Globus pallidus (tissue), 1 donor: ENCODE results near the gene TEX35.
"Not testable (repeated sequence)": the region's sequence is repeated elsewhere in the genome, so short reads cannot be mapped to it uniquely, and the experiment has no call there.

ENCODE experiments used
- DNase-seq: peaks from one replicate; pipeline ENCODE4 v3.0.0-alpha.2; 2015; ENCODE audit warnings: low spot score

TEX35 gene

DNA sequence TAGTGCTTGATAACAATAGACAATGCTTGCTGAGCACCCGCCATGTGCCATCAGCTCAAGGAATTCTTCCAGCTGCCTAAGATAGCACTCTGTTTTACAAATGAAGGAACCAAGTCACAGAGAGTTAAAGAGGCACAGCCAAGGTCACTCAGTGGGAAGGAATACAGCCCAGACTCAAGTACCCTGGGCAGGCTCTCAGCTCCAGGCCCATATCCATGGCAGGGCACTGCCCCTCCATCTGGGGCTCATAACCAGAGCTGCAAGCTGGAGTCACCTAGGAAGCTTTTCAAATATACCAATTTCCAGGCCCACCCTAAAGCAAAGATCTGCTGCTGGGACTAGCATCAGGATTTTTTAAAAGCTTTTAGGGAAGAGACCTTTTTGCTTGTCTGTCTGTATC lies 17.8 kb upstream of the TEX35 start:
- no peak for DNase-seq

DNA sequence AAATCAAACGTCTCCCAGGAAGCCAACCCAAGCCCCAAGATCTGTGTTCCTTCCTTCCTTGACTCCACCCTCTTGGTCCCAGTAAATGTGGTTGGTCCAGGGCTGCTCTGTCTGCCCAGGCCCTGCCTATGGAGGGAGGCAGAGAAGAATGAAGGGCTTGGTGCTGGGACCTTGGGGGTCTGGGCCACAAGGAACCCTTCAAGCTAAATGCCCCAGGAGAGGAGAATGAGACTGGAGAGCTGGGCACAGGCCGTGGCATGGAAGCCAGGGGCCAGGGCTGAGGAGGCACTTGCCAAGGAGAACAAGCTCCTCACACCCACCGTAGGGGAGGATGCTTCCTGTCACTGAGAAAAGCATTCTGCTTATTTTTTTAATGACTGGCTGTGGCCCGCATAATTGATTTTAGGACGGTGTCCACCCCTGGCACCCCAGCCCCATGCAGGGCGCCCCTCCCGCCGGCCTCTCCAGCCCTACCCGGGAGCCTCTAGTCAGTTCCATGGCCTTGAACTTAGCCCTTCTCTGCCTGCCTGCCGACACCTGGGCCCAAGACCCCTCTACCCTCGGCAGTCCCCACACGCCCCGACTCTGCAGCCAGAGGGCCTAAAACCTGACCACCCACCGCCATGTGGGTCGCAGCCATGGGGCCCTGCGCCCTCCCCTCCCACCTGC lies 17.0 kb upstream of the TEX35 start:
- DNase-seq, result no peak

DNA sequence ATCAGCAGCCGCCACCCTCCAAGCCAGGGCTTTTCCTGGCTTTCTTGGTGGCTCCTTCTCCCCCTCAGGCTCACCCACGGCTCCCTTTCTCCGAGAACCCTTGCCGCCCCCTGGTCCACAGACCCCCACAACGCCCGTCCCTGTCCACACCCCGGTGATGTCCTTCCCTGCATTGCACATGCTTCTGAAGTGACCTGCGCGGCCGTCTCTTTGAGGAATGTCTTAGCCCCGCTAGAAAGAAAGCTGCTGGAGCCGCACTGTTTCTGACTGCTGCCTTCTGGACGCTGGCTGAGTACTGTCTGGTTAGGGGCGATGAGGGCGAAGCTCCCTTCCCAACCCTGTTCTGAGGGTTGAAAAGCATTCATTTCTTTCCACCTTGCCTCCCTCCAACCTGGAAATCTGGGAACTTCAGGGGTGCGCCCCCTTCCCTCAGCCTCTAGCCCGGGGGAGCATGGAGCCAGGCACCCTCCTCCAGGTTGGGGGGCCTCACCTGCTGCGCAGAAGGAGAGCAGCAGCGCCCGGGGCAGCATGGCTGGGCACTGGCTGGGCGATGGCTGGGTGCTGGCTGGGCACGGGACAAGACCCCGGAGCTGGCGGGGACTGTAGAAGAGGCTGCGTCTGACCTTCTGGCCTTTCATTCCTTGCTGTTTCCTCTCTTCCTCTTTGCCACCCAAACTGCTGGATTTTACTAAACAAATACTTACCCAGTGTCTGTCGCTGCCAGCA lies 16.3 kb upstream of the TEX35 start, which contains the start of gene CLEC20A:
CLEC20A (minus strand) TSS at position 555 of the 726 bp plus-strand sequence; CDS start at position 530, 25 bp downstream.
- no peak for DNase-seq

DNA sequence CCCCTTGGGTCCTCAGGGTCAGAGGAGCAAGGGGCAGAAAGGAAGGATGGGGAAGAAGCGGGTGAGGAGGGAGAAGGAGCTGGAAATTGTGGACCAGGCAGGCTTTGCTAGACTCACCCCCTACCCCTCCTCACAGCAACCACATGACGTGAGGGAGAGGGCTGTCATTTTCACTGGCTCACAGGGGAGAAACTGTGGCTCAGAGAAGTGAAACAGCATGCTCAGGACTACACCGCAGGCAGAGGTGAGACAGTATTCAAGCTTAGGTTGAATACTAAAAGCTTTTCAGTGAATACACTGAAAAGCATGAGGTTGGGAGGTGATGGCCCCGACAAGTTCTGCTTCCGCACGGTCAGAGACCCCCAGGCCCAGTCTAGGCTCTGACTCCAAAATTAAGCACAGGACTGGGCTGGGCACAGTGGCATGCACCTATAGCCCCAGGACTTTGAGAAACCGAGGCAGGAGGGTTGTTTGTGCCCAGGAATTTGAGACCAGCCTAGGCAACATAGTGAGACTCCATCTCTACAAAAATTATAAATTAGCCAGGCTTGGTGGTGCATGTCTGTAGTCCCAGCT lies 14.9 kb upstream of the TEX35 start:
- no peak for DNase-seq

DNA sequence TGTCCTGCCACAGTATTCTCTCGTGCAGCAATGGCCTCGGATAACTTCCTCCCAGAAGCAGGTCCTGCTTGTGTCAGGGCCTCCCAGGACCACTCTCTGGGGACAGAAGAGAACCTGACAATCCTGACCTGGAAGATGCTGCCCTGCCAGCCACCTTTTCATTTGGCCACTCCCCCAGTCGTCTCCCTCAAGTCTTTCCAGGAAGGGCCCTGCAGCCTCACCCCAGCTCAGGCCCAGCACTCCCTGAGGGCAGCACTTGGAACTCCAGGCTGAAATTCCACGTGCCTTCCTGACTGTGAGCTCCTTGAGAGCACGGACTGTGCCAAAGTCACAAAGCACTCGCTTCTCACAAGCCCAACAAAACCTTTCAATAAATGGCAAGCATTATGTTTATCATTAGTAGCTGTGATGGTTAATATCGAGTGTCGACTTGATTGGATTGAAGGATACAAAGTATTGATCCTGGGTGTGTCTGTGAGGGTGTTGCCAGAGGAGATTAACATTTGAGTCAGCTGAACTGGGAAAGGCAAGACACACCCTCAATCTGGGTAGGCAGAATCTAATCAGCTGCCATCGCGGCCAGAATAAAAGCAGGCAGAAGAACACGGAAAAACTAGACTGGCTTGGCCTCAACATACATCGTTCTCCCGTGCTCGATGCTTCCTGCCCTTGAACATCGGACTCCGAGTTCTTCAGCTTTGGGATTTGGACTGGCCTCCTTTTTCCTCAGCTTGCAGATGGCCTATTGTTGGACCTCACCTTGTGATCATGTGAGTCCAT lies 13.8 kb upstream of the TEX35 start:
- DNase-seq, result no peak

DNA sequence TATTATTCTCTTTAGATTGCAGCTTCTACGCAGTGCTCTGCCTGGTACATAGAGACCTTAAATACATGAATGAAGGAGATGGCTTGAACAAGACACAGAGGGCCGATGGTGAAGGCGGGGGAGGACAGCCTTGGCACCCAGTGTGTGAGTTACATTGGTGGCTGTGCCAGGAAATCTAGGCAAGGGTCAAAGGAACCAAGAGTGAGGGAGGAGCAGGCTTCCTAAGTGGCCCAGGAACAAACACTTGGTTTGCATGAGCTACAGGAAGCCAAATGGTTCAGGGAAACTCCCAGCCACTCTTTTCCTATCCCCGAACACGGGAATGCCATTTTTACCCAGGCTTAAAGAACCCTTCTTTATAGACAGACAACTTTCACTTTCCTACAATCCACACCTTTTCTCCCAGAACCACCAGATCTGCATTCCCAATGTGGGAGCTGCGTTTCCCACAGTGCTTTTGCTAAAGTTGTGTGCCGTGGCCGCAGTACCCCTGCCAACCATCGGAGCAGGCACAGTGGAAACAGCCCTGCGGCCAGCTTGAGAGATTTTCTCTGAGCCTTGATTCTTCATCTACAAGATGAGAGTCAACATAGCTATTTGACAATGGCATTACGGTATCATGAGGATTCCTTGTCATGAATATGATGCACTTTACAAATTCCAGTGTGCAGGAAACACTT lies 12.7 kb upstream of the TEX35 start:
- DNase-seq, result no peak

DNA sequence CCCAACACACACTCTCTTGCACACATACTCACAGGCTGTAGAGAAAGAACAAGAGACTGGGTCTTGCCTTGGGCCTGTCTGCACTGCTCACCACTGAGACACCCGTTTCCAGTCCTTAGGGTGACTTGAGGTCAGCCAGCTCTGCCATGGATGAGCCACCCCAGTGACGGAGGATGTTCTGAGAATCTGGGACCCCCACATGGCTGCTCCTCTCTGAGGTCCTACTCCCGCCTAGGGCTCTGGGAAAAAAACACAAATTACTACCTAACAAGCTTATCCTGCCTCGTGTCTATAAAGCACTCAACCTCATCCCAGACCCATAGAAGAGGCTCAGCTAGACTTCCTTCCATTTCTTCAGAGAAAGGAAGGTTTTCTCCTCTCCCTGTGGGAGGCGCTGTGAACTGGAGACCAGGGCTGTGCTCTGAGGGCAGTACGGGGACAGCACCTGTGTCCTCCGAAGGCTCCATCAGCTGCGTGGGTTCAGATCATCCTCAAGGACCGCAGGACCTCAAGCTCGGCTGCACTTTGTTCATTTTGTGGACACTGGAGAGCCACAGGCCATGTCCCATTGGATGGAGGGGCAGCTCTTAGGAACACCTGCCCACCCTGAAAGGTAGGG lies 11.9 kb upstream of the TEX35 start:
- no peak for DNase-seq

DNA sequence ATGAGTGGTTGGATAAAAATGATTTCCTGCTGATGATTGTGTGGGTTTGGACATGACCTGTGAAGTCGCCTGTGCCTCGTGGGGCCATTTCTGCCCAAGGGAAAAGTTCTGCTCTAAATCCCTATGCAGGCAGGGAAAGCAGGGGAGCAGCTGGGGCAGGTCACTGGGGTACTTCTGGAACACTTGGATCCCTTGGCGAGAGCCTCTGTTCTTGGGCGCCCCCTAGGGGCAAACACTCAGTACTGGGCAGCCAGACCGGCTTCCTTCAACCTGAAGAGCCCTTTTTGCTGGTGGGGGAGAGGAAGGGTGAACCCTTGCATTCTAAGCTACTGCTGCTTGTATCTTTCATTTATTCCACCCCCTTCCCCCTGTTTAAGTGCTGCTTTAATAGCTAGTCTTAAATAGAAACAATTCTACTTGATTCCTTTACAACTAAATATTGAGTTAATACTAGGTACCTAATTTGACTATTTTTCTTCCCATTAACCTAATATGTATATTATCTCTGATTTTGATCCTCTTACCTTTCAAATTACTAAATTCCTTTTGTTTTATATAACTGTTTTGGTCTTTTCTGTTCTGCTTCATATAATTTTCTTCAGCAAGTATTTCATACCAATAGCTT lies 11.1 kb upstream of the TEX35 start:
- DNase-seq, result peak; percentile 41

DNA sequence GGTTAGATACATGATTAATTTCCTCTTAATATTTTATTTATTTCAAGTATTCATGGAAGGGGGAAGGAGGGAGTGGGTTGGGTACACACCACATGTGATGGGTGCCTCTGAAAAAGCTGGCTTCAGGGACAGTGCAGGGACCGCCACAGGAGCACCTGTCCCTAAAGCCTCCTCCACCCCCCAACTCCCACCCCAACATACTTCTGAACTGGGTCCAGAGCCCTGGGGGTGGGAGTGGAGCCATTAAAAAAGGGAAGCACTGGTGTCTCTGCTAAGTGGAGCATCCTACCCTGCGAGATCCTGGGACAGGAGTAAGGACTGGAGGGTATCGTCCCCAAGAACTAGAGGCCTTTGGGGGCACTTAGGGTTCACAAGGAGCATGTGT lies 10.6 kb upstream of the TEX35 start:
- no peak for DNase-seq

DNA sequence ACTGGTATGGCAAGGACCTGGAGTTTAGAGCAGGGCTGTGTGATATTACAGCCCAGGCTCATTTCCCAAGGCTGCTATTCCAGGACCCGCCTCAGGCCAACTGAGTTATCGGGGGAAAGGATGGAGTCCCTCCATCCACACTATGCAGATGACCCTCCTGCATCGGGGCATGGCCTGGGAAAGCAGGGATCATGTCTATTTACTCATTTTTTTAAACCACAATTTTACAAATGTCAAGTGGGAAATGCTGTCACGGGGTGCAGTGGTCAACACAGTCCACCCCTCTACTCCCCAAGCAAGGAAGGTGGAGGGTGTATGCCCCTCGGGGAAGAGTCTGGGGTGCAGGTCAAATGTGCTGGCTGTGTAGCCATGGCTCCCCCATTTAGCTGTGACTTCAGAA lies 10.1 kb upstream of the TEX35 start:
- DNase-seq, result no peak

DNA sequence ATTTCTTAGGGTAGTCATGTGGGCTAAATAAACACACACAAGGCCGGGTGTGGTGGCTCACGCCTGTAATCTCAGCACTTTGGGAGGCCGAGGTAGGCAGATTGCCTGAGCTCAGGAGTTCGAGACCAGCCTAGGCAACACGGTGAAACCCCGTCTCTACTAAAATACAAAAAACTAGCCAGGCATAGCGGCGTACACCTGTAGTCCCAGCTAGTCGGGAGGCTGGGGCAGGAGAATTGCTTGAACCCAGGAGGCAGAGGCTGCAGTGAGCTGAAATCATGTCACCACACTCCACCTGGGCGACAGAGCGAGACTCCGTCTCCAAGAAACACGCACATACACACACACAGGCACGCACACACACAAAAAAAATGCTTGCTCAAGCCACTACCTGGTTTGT lies 9.6 kb upstream of the TEX35 start:
- DNase-seq, result not testable (repeated sequence)

DNA sequence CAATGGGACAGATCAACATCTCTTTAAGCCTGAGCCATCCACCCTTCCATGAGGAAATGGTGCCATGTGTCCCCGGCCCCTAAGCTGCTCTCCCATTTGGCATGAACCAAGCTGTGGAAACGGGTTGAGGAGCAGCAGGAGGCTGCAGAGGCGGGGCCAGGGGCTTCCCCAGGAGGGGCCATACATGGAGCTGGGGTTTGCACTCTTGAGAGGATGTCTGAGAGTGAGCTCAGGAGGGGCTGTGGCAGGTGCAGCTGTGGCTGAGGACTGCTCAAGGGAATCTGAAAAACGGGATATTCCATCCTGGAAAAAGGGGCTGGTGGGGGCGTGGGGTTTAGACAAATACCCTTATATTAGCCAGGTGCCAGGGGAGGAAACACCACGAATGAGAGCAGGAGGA lies 9.1 kb upstream of the TEX35 start:
- DNase-seq, result no peak

DNA sequence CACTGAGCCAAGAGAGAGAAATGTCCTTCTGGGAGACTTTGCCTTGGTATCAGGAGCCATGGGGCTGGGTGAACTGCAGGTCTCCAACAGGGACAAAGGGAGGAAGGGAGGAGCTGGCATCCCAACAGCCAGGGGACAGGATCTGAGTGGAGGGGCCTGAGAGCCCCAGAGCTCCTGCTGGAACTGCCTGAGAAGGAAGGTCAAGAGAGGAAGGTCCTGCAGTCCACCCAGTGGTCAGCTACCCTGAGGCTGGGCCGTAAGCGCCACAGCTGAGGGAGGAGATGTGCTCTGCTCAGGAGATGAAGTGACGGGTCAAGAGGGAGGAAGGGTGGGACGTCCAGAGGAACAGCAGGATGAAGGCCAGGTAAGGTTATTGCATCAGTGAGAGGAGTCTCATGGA lies 8.6 kb upstream of the TEX35 start:
- DNase-seq, result no peak

DNA sequence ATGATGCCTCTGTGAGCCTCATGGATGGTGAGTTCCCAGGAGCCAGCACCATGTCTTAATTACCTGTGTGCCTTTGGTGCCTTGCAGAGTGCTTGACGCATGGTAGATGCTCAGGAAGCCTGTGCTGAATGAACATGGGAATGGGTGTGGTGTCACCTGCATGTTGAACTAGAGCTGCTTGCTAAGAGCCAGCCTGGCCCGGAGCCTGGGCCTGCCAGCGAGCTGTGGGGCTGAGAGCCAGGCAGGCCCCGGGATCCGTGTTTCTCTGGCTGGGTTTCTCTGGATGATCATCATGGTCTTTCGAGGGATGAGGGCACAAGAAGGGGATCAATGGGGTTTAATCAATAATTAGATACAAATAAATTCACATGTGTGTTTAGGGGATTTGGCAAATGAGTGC lies 6.7 kb upstream of the TEX35 start:
- no peak for DNase-seq

DNA sequence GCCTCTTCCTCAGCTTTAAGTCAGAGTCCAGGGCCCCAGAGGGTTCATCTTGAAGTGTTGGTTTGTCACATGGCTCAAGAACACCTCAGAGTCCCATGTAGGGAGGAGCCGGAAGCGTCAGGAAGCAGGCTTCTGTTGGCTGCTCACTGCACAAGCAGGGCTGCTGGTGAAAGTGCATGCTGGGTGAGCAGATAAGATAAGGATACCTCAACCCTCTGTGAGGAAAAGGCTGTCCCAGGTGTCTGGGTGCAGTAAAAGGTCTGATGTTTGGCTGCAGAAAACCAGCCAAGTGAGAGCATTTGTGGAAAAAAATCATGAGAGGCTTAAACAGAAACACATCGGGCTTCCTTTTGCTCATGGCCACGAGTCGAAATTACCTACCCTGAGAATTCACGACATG lies 6.2 kb upstream of the TEX35 start:
- no peak for DNase-seq

DNA sequence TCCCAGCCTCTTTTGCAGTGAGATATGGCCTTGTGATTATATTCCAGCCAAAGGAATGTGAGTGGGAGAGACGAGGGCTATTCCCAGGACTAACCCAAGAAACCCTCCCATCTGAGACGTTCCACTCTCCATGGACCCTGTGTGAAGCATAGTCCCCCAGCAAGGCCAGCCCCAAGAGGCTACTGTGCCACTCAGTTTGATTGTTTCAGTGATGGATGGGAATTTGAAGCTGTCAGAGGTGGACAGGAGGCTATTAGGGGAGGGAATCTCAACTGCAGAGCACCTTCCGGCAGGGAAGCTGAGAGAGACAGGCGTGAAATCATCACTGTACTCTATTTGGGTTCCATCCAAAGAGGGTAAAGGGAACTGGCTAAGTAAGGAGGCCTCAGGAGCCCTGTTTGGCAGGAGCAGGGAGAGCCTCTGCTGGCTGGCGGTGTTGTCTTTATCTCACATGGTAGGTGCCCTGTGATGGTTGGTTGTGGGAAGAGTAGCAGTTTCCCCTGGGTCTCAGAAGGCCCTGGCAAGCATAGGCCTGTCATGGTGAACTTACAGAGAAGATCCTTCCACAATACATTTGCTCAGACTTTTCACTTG lies 3.4 kb upstream of the TEX35 start:
- no peak for DNase-seq

DNA sequence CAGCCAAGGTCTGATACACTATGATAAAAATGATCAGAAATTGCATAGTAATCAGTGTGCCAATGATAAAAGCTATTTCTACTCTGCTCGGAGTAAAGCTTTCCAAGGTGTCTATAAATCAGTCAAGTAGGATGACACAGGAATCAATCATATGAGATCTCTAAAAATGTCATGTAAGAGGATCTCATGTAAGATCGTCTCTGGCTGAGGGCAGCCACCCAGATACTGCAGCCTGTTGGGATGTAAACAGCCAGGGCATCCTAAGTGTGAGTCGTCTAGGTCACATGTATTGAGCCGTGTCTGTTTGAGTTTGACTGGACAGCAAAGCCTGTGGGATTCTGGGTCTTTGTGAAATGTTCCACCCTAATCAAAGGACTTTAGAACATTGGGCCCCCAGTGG lies 2.8 kb upstream of the TEX35 start:
- no peak for DNase-seq

DNA sequence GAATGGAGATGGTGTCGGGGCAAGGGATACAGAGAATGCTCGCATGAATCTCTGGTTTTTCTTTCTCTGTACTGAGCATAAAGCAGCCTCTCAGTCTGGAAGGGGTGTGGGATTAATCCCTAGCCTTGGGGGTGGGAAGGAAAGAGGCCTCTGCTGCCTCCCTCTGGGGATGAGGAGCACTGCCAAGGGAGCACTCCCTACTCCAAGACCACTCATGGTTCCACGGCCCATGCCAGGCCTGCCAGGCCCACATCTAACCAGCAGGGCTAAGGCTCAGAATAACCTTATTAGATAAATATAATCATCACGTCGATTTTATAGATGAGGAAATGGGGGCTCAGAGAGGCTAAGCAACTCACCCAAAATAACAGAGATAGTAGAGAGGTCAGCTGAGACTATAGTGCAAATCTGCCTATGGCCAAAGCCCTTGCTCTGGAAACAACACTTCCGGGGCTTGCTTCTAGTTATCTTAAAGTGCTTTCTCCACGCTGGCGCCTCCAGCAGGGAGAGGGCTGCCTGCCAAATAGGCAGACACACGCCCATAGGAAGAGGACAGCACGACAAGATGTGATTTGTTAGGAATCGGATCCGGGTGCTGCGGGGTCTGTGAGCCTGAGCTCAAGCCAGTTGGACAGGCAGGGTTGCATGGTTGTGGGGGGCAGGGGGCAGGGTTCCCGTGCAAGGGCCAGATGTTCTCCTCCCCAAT lies 522 bp downstream of the TEX35 start:
- DNase-seq, result no peak

DNA sequence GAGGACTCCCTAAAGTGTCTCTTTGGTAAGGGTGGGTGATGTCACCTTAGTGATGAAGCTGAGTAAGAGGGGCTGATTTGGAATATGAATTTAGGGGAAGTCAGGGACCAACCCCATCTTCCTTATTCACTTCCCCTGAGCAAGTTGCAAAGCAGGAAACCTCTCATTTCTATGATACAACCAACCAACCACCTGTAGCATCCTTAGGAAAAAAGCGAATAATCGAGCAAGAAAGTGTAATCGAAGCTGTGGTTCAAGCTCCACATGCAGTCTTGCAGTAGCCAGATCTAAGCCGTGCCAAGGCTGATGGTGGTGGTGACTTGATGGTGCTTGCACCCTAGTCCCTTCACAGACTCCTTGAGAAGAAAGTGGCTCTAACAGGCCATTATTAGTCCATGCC lies 3.2 kb downstream of the TEX35 start:
- no peak for DNase-seq

DNA sequence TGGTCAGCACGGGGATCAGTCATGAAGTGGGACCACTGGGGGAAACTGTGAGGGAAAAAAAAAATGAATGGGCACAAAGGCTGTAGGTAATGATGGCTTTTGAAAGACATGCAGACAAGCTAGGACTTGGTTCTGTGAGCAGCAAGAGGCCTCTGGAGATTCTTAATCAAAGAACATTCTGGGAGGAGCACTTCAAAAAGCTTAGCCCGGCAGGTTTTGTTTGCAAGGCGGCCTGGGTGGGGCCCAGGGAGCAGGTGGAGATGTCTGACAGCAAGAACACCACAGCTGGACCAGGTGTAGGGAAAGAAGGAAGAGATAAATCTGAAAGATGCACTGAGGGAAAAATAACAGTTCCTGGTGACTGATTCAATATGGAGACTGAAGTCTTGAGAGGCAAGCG lies 6.0 kb downstream of the TEX35 start:
- DNase-seq, result no peak
